ENCODE data around the gene RIPK3. TPM values are rescaled to one million over a fixed set of nuclear protein-coding genes. Genes with fewer than 3 reads are reported as not detected.

Gene RIPK3
- total RNA-seq, 1 experiment from 2014 or later, result not detected

Other genes starting within 250 kb of the RIPK3 start
- gene PCK2, start 245.7 kb downstream of the RIPK3 start, total RNA-seq (2014; rRNA removed), result 5.1 and 9.4 TPM in 2 replicates
- 52.8 and 64.6 TPM in 2 replicates for gene DCAF11, start 225.2 kb downstream of the RIPK3 start, total RNA-seq (2014; rRNA removed)
- gene NRL, start 225.0 kb downstream of the RIPK3 start, total RNA-seq (2014; rRNA removed), result 1.6 and 3.0 TPM in 2 replicates
- gene FITM1, start 209.3 kb downstream of the RIPK3 start, total RNA-seq (2014; rRNA removed), result 8.0 and 12.9 TPM in 2 replicates
- 90.0 and 143 TPM in 2 replicates for gene PSME1, start 203.8 kb downstream of the RIPK3 start, total RNA-seq (2014; rRNA removed)
- gene EMC9, start 198.4 kb downstream of the RIPK3 start, total RNA-seq (2014; rRNA removed), result 25.2 and 25.6 TPM in 2 replicates
- gene PSME2, start 193.4 kb downstream of the RIPK3 start, total RNA-seq (2014; rRNA removed), result 48.4 and 81.9 TPM in 2 replicates
- 44.2 and 82.1 TPM in 2 replicates for gene RNF31, start 192.5 kb downstream of the RIPK3 start, total RNA-seq (2014; rRNA removed)
- 43.3 and 70.1 TPM in 2 replicates for gene IRF9, start 178.7 kb downstream of the RIPK3 start, total RNA-seq (2014; rRNA removed)
- gene REC8, start 167.9 kb downstream of the RIPK3 start, total RNA-seq (2014; rRNA removed), result 1.6 and 5.5 TPM in 2 replicates
- gene IPO4, start 151.2 kb downstream of the RIPK3 start, total RNA-seq (2014; rRNA removed), result 75.0 and 87.9 TPM in 2 replicates
- 84.2 and 85.8 TPM in 2 replicates for gene TM9SF1, start 144.6 kb downstream of the RIPK3 start, total RNA-seq (2014; rRNA removed)
- not detected in 2 replicates for gene TSSK4, start 134.3 kb downstream of the RIPK3 start, total RNA-seq (2014; rRNA removed)
- 48.6 and 54.1 TPM in 2 replicates for gene CHMP4A, start 126.5 kb downstream of the RIPK3 start, total RNA-seq (2014; rRNA removed)
- gene MDP1, start 123.9 kb downstream of the RIPK3 start, total RNA-seq (2014; rRNA removed), result 16.6 and 18.5 TPM in 2 replicates
- gene NEDD8, start 107.6 kb downstream of the RIPK3 start, total RNA-seq (2014; rRNA removed), result 260 and 318 TPM in 2 replicates
- gene GMPR2, start 107.1 kb downstream of the RIPK3 start, total RNA-seq (2014; rRNA removed), result 83.1 and 87.8 TPM in 2 replicates
- gene TINF2, start 97.4 kb downstream of the RIPK3 start, total RNA-seq (2014; rRNA removed), result 55.9 and 56.6 TPM in 2 replicates
- 0.38 and 2.5 TPM in 2 replicates for gene TGM1, start 76.8 kb downstream of the RIPK3 start, total RNA-seq (2014; rRNA removed)
- 29.0 and 29.4 TPM in 2 replicates for gene RABGGTA, start 68.4 kb downstream of the RIPK3 start, total RNA-seq (2014; rRNA removed)
- gene DHRS1, start 40.2 kb downstream of the RIPK3 start, total RNA-seq (2014; rRNA removed), result 14.4 and 16.1 TPM in 2 replicates
- 23.0 and 23.7 TPM in 2 replicates for gene NOP9, start 40.1 kb downstream of the RIPK3 start, total RNA-seq (2014; rRNA removed)
- gene CIDEB, start 32.0 kb downstream of the RIPK3 start, total RNA-seq (2014; rRNA removed), result 0.34 TPM in 1 of 2 replicates, not detected in the other
- 2.4 and 2.5 TPM in 2 replicates for gene LTB4R2, start 29.9 kb downstream of the RIPK3 start, total RNA-seq (2014; rRNA removed)
- 0.90 and 1.7 TPM in 2 replicates for gene LTB4R, start 28.5 kb downstream of the RIPK3 start, total RNA-seq (2014; rRNA removed)
- under 0.01 TPM in 1 of 2 replicates, not detected in the other for gene ADCY4, start 4.9 kb downstream of the RIPK3 start, total RNA-seq (2014; rRNA removed)
- gene NFATC4, start 28.2 kb upstream of the RIPK3 start, total RNA-seq (2014; rRNA removed), result 17.1 and 21.6 TPM in 2 replicates
- gene NYNRIN, start 59.0 kb upstream of the RIPK3 start, total RNA-seq (2014; rRNA removed), result 0.06 TPM in 2 replicates
- 1.3 and 1.9 TPM in 2 replicates for gene CBLN3, start 89.7 kb upstream of the RIPK3 start, total RNA-seq (2014; rRNA removed)
- 27.0 and 29.7 TPM in 2 replicates for gene KHNYN, start 90.0 kb upstream of the RIPK3 start, total RNA-seq (2014; rRNA removed)
- 22.3 and 26.6 TPM in 2 replicates for gene SDR39U1, start 102.8 kb upstream of the RIPK3 start, total RNA-seq (2014; rRNA removed)
- not detected in 2 replicates for gene CMA1, start 168.3 kb upstream of the RIPK3 start, total RNA-seq (2014; rRNA removed)
- gene CTSG, start 236.3 kb upstream of the RIPK3 start, total RNA-seq (2014; rRNA removed), result not detected in 2 replicates